Endodermal cell (in vitro differentiated cells): Measurements from ENCODE around the gene BAZ1B. TPM values are rescaled to one million over a fixed set of nuclear protein-coding genes. Genes with fewer than 3 reads are reported as not detected.
"Not testable (repeated sequence)": the region's sequence is repeated elsewhere in the genome, so short reads cannot be mapped to it uniquely, and the experiment has no call there.

ENCODE experiments used
- DNase-seq: peaks from one replicate; pipeline ENCODE4 v3.0.0-alpha.2; 2017
- H3K27ac ChIP-seq: 2 replicates; pipeline ENCODE4 v1.5.1; 2013; ENCODE audit warnings: mild to moderate bottlenecking, low read depth, low read length, moderate library complexity
- H3K27me3 ChIP-seq: 2 replicates; pipeline ENCODE4 v1.6.1; 2013; ENCODE audit warnings: mild to moderate bottlenecking, low read length, moderate library complexity; ENCODE audit not compliant: insufficient read depth, control insufficient read depth, poor library complexity, severe bottlenecking
- H3K36me3 ChIP-seq: 2 replicates; pipeline ENCODE4 v1.7.0; 2013; ENCODE audit warnings: mild to moderate bottlenecking, low read length, moderate library complexity; ENCODE audit not compliant: control insufficient read depth, insufficient read depth
- H3K4me1 ChIP-seq: one replicate; pipeline ENCODE4 v1.7.0; 2013; ENCODE audit warnings: low read length; ENCODE audit not compliant: control insufficient read depth, insufficient read depth
- H3K4me3 ChIP-seq: 2 replicates; pipeline ENCODE4 v1.5.1; 2013; ENCODE audit warnings: mild to moderate bottlenecking, low read length, moderate library complexity
- H3K9ac ChIP-seq: 2 replicates; pipeline ENCODE4 v1.6.1; 2013; ENCODE audit warnings: mild to moderate bottlenecking, low read length, moderate library complexity; ENCODE audit not compliant: poor library complexity, severe bottlenecking; ENCODE audit errors: extremely low read depth
- H3K9me3 ChIP-seq: 2 replicates; pipeline ENCODE4 v1.6.1; 2013; ENCODE audit warnings: mild to moderate bottlenecking, low read length, moderate library complexity; ENCODE audit not compliant: control insufficient read depth
- H3K27ac Mint-ChIP-seq: 2 replicates; pipeline ENCODE4 v1.8.0; 2020; ENCODE audit warnings: mixed read lengths
- H3K27me3 Mint-ChIP-seq: 2 replicates; pipeline ENCODE4 v1.8.0; 2021; ENCODE audit warnings: mild to moderate bottlenecking, mixed read lengths; ENCODE audit not compliant: insufficient read depth
- H3K36me3 Mint-ChIP-seq: 2 replicates; pipeline ENCODE4 v1.8.0; 2020; ENCODE audit warnings: low read depth, mixed read lengths
- H3K4me1 Mint-ChIP-seq: 2 replicates; pipeline ENCODE4 v1.8.0; 2020; ENCODE audit warnings: mixed read lengths
- H3K4me3 Mint-ChIP-seq: 2 replicates; pipeline ENCODE4 v1.8.0; 2020; ENCODE audit warnings: mild to moderate bottlenecking, moderate library complexity, mixed read lengths
- H3K9me3 Mint-ChIP-seq: 2 replicates; pipeline ENCODE4 v1.8.0; 2020; ENCODE audit warnings: mild to moderate bottlenecking, mixed read lengths
- WGBS, 2 experiments: methylation state at CpG; one replicate each; pipeline versions ENCODE4 v1.1.5 to v1.1.7; 2013; ENCODE audit warnings: missing lambda C conversion rate in 2 of 2, mixed read lengths in 1 of 2; ENCODE audit not compliant: insufficient coverage in 1 of 2, insufficient read length in 1 of 2; 5-methylcytosine and 5-hydroxymethylcytosine counted together
- total RNA-seq, 2 donors: library from RNA; stranded (reverse); fragmentation: NEBNext Ultra II Directional in 1 of 2; extraction: Animal tissue kit (Norgen Biotek cat#: 25700) in 1 of 2; gene quantifications; 2 replicates in 1 of 2; 3 replicates in 1 of 2; pipeline ENCODE4 v1.2.1, GENCODE V29; 2021
- TF ChIP-seq, protein P1 (sequence below): fragments of 200-600 bp; sonication (generic); conservative IDR thresholded peaks from 2 replicates; pipeline ENCODE4 v1.5.0; 2021; ENCODE audit warnings: antibody characterized with exemption, mild to moderate bottlenecking

The BAZ1B gene
- total RNA-seq, 2 donors from 2014 or later, result 66.4 to 72.1 TPM

DNA sequence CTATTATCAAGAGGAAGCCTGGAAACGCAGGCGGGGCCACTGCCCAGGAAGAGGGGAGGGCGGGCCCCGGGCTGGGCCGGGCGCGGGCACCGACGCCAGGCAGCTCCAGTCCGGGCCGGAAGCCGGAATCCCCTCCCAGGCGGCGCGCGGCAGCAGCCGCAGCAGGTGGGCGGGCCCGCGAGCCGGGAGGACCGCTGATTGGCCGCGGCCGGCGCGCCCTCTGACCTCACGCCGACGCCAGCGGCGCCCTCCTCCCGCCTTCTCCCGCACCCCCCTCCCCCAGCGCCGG lies 35.0 kb upstream of the BAZ1B start:
- TF ChIP-seq, protein P1, sequence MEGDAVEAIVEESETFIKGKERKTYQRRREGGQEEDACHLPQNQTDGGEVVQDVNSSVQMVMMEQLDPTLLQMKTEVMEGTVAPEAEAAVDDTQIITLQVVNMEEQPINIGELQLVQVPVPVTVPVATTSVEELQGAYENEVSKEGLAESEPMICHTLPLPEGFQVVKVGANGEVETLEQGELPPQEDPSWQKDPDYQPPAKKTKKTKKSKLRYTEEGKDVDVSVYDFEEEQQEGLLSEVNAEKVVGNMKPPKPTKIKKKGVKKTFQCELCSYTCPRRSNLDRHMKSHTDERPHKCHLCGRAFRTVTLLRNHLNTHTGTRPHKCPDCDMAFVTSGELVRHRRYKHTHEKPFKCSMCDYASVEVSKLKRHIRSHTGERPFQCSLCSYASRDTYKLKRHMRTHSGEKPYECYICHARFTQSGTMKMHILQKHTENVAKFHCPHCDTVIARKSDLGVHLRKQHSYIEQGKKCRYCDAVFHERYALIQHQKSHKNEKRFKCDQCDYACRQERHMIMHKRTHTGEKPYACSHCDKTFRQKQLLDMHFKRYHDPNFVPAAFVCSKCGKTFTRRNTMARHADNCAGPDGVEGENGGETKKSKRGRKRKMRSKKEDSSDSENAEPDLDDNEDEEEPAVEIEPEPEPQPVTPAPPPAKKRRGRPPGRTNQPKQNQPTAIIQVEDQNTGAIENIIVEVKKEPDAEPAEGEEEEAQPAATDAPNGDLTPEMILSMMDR, result no peak
- Mint-ChIP-seq H3K27me3 (peaks cover 26% of the 10 kb centered on the region), H3K9me3 (no peaks in the 10 kb centered on the region), H3K4me3 (peak overlapping the region; percentile 77), H3K4me1 (peaks cover 11% of the 10 kb centered on the region), H3K27ac (peak overlapping the region; percentile 94), H3K36me3 (peaks cover 16% of the 10 kb centered on the region)
- peak overlapping the region; percentile 88 for H3K9ac ChIP-seq
- H3K36me3 ChIP-seq, result peaks cover 13% of the 10 kb centered on the region
- H3K27ac ChIP-seq, result peak overlapping the region; percentile 99
- WGBS, 2 experiments, result 0% methylated on average over 21 to 36 of the region's 36 CpGs
- H3K4me3 ChIP-seq, result peak overlapping the region; percentile 97
- DNase-seq, result peak; percentile 98
- H3K9me3 ChIP-seq, result no peaks in the 10 kb centered on the region
- H3K4me1 ChIP-seq, result no peaks in the 10 kb centered on the region
- no peaks in the 10 kb centered on the region for H3K27me3 ChIP-seq

DNA sequence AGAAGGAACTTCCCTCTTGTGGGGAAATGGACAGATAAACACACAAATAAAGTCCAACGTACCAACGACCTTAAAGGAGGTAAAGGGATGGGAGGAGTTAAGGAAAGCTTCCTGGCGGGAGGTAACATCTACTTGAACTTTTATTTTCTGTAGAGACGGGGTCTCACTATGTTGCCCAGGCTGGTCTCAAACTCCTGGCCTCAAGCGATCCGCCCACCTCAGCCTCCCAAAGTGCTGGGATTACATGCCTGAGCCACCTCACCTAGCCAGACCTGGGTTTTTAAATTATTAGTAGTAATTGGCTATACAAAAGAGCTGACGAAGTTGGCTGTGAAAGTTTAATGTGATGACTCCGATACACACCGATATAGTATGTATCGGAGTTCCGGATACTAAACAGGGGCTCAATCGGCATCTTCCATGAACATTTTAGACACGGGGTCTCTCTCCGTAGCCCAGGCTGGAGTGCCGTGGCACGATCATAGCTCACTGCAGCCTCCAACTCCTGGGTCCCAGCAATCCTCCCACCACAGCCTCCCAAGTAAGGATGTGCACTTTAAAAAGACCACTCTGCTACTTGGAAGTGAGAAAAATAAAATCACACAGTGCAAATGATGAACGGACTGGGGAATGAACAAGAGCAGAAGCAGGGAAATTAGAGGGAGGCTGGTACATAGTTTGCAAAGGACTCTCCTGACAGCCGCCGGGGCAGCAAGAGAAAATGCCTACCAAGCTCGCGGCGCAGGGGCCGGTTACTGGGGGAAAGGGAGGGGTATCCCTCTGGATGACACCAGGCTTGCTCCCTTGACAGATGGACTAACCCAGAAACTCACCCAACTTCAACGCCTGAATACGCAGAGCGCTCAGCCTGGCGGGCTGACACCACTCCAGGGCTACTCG lies 34.4 kb upstream of the BAZ1B start:
- H3K4me1 ChIP-seq, result no peaks in the 10 kb centered on the region
- peaks cover 11% of the 10 kb centered on the region for H3K4me1 Mint-ChIP-seq
- H3K27ac ChIP-seq, result peak overlapping the region; percentile 80
- no peaks in the 10 kb centered on the region for H3K27me3 ChIP-seq
- peaks cover 23% of the 10 kb centered on the region for H3K27me3 Mint-ChIP-seq
- WGBS, 2 experiments, result 46 to 60% methylated on average over 19 to 28 of the region's 28 CpGs
- TF ChIP-seq, protein P1, result no peak
- H3K4me3 ChIP-seq, result peak overlapping the region; percentile 97
- no peaks in the 10 kb centered on the region for H3K9me3 Mint-ChIP-seq
- peaks cover 22% of the 10 kb centered on the region for H3K36me3 Mint-ChIP-seq
- H3K4me3 Mint-ChIP-seq, result peak overlapping the region; percentile 77
- H3K27ac Mint-ChIP-seq, result peak overlapping the region; percentile 89
- H3K9ac ChIP-seq, result peak overlapping the region; percentile 75
- peaks cover 18% of the 10 kb centered on the region for H3K36me3 ChIP-seq
- DNase-seq, result no peak
- H3K9me3 ChIP-seq, result no peaks in the 10 kb centered on the region

DNA sequence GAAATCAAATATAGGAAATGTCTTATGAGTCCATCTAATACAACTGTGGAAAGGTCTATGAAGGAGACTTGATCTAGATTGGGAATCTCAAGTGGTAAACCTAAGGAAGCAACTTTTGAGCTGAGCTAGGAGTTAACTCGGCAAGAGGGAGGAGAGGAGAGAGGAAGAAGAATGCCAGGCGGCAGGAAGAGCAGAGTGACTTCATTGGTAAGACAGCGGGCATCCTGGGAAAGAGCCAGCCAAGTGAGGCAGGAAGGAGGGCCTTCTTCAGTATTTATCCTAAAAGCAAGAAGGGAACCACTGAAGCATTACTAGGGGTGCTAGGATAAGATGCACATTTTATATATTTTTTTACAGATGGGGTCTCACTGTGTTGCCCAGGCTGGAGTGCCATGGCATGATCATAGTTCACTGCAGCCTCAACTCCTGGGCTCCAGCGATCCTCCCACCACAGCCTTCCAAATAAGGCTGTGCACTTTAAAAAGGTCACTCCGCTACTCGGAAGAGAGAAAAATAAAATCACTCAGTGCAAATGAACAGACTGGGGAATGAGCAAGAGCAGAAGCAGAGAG lies 33.4 kb upstream of the BAZ1B start:
- Mint-ChIP-seq H3K9me3 (no peaks in the 10 kb centered on the region), H3K4me3 (peak overlapping the region; percentile 77), H3K27me3 (peaks cover 20% of the 10 kb centered on the region), H3K27ac (peak overlapping the region; percentile 63), H3K4me1 (peaks cover 11% of the 10 kb centered on the region), H3K36me3 (peaks cover 29% of the 10 kb centered on the region)
- no peaks in the 10 kb centered on the region for H3K4me1 ChIP-seq
- 94 to 96% methylated on average over 4 to 6 of the region's 6 CpGs for WGBS, 2 experiments
- no peaks in the 10 kb centered on the region for H3K9me3 ChIP-seq
- TF ChIP-seq, protein P1, result no peak
- H3K36me3 ChIP-seq, result peaks cover 26% of the 10 kb centered on the region
- no peak overlapping the region for H3K27ac ChIP-seq
- DNase-seq, result no peak
- no peaks in the 10 kb centered on the region for H3K27me3 ChIP-seq
- peak overlapping the region; percentile 97 for H3K4me3 ChIP-seq
- H3K9ac ChIP-seq, result no peak overlapping the region

DNA sequence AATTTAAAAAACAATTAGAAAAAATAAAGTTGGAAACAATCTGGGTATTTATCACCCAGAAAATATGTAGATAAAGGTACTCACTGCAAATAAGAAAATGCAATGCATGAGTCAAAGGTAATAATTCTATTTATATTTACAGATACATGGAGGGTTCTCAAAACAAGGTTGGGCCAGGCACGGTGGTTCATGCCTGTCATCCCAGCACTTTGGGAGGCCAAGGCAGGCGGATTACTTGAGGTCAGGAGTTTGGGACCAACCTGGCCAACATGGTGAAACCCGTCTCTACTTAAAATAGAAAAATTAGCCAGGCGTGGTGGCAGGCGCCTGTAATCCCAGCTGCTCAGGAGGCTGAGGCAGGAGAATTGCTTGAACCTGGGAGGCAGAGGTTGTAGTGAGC lies 28.0 kb upstream of the BAZ1B start:
- H3K36me3 Mint-ChIP-seq, result peaks cover 55% of the 10 kb centered on the region
- H3K4me3 Mint-ChIP-seq, DNase-seq, H3K27me3 Mint-ChIP-seq, H3K27me3 ChIP-seq, H3K9me3 ChIP-seq, H3K9me3 Mint-ChIP-seq, H3K9ac ChIP-seq, H3K27ac ChIP-seq, H3K4me1 ChIP-seq, H3K4me3 ChIP-seq, H3K27ac Mint-ChIP-seq, H3K4me1 Mint-ChIP-seq: not testable (repeated sequence)
- 96 to 98% methylated on average over 5 of the region's 5 CpGs for WGBS, 2 experiments
- H3K36me3 ChIP-seq, result peaks cover 71% of the 10 kb centered on the region
